ENCODE measurements around the gene FBXO24. TPM values are rescaled to one million over a fixed set of nuclear protein-coding genes. Genes with fewer than 3 reads are reported as not detected.

The FBXO24 gene
- total and polyA plus RNA-seq, 9 donors, result 0.33 to 2.2 (median 0.63) TPM

GRCh38 chr7:100621554-100621953 is 35.4 kb downstream of the FBXO24 start:
- no peaks in the 10 kb centered on the region for H3K9me3 ChIP-seq
- H3K36me3 ChIP-seq, result no peaks in the 10 kb centered on the region
- TF ChIP-seq CTCF (IDR thresholded peaks at IDR 0.05), result no peak
- TF ChIP-seq POLR2A (IDR thresholded peaks at IDR 0.05), result no peak
- no peak for TF ChIP-seq EP300 (IDR thresholded peaks at IDR 0.05)
- DNase-seq, result no peak
- H3K27me3 ChIP-seq, result no peaks in the 10 kb centered on the region
- intact Hi-C loops (cut with DNase I), result no loop called here
- WGBS, 3 donors, result 63 to 71% (median 70%) methylated on average over 8 of the region's 8 CpGs
- no peaks in the 10 kb centered on the region for H3K4me1 ChIP-seq (ENCODE audit: insufficient read depth)
- no peak overlapping the region for H3K4me3 ChIP-seq
- H3K27ac ChIP-seq, result no peak overlapping the region

- no peaks in the 10 kb centered on the region for H3K9me3 ChIP-seq
- WGBS, 3 donors, result 76 to 90% (median 84%) methylated on average over 15 of the region's 15 CpGs
- no peak overlapping the region for H3K4me3 ChIP-seq
- TF ChIP-seq POLR2A (IDR thresholded peaks at IDR 0.05), result no peak
- TF ChIP-seq EP300 (IDR thresholded peaks at IDR 0.05), result no peak
- no peak for TF ChIP-seq CTCF (IDR thresholded peaks at IDR 0.05)
- H3K27ac ChIP-seq, result no peak overlapping the region
- H3K27me3 ChIP-seq, result no peaks in the 10 kb centered on the region
- H3K36me3 ChIP-seq, result no peaks in the 10 kb centered on the region
- intact Hi-C loops (cut with DNase I), result no loop called here
- DNase-seq, result no peak
- peaks cover 3% of the 10 kb centered on the region for H3K4me1 ChIP-seq (ENCODE audit: insufficient read depth)
These were observed 38.1 kb downstream of the FBXO24 start for GRCh38 chr7:100623951-100624824.

GRCh38 chr7:100626055-100626454 is 39.9 kb downstream of the FBXO24 start:
- WGBS, 3 donors, result 11 to 14% (median 12%) methylated on average over 3 of the region's 3 CpGs
- no peak overlapping the region for H3K4me3 ChIP-seq
- no peaks in the 10 kb centered on the region for H3K9me3 ChIP-seq
- no peak for TF ChIP-seq CTCF (IDR thresholded peaks at IDR 0.05)
- H3K36me3 ChIP-seq, result no peaks in the 10 kb centered on the region
- DNase-seq, result no peak
- no peak overlapping the region for H3K27ac ChIP-seq
- peaks cover 3% of the 10 kb centered on the region for H3K4me1 ChIP-seq (ENCODE audit: insufficient read depth)
- no peaks in the 10 kb centered on the region for H3K27me3 ChIP-seq
- intact Hi-C loops (cut with DNase I), result no loop called here

GRCh38 chr7:100626530-100627237 is 40.6 kb downstream of the FBXO24 start:
- no peak overlapping the region for H3K27ac ChIP-seq
- H3K36me3 ChIP-seq, result no peaks in the 10 kb centered on the region
- intact Hi-C loops (cut with DNase I), result no loop called here
- DNase-seq, result peak; percentile 74 to 87 (median 84)
- peak overlapping the region; percentile 19 for H3K4me3 ChIP-seq
- peaks cover 3% of the 10 kb centered on the region for H3K4me1 ChIP-seq (ENCODE audit: insufficient read depth)
- 3 to 6% (median 5%) methylated on average over 20 to 37 of the region's 37 CpGs for WGBS, 3 donors
- TF ChIP-seq EP300 (IDR thresholded peaks at IDR 0.05), result no peak
- TF ChIP-seq POLR2A (IDR thresholded peaks at IDR 0.05), result no peak
- no peak for TF ChIP-seq CTCF (IDR thresholded peaks at IDR 0.05)
- no peaks in the 10 kb centered on the region for H3K9me3 ChIP-seq
- H3K27me3 ChIP-seq, result no peaks in the 10 kb centered on the region
